BLaER1 treated with 17β-estradiol and CSF1 and Interleukin-3, amounts not matched to agents 10 nM and 100 nM (cell line): ENCODE measurements around the gene STAP2.
A peak's percentile ranks its signal among the peaks of the same experiment; 100 is the strongest.

Experiments used
- H3K27ac ChIP-seq, 11 experiments: shearing (Covaris generic); formaldehyde crosslinking; 2 replicates each; pipeline ENCODE4 v1.8.1; 2022
- H3K27me3 ChIP-seq, 11 experiments: shearing (Covaris generic); formaldehyde crosslinking; 2 replicates each; pipeline ENCODE4 v1.8.1; 2022
- H3K36me3 ChIP-seq, 11 experiments: shearing (Covaris generic); formaldehyde crosslinking; 2 replicates each; pipeline ENCODE4 v1.8.1; 2022
- H3K4me1 ChIP-seq, 10 experiments: shearing (Covaris generic); formaldehyde crosslinking; 2 replicates each; pipeline ENCODE4 v1.8.1; 2022
- H3K4me2 ChIP-seq, 11 experiments: shearing (Covaris generic); formaldehyde crosslinking; 2 replicates each; pipeline ENCODE4 v1.8.1; 2022
- H3K4me3 ChIP-seq, 10 experiments: shearing (Covaris generic); formaldehyde crosslinking; 2 replicates each; pipeline ENCODE4 v1.8.1; 2022
- H3K9ac ChIP-seq, 11 experiments: shearing (Covaris generic); formaldehyde crosslinking; 2 replicates each; pipeline ENCODE4 v1.8.1; 2022
- H3K9me3 ChIP-seq, 11 experiments: shearing (Covaris generic); formaldehyde crosslinking; replicated peaks in 1 of 11; 2 replicates each; pipeline ENCODE4 v1.8.1; 2022
- H4K20me1 ChIP-seq, 11 experiments: shearing (Covaris generic); formaldehyde crosslinking; 2 replicates each; pipeline ENCODE4 v1.8.1; 2022
- Cebpa-rat ChIP-seq, 11 experiments: shearing (Covaris generic); IDR thresholded peaks; 2 replicates each; pipeline ENCODE4 v1.8.1; 2022

The STAP2 gene, protein sequence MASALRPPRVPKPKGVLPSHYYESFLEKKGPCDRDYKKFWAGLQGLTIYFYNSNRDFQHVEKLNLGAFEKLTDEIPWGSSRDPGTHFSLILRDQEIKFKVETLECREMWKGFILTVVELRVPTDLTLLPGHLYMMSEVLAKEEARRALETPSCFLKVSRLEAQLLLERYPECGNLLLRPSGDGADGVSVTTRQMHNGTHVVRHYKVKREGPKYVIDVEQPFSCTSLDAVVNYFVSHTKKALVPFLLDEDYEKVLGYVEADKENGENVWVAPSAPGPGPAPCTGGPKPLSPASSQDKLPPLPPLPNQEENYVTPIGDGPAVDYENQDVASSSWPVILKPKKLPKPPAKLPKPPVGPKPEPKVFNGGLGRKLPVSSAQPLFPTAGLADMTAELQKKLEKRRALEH

DNA sequence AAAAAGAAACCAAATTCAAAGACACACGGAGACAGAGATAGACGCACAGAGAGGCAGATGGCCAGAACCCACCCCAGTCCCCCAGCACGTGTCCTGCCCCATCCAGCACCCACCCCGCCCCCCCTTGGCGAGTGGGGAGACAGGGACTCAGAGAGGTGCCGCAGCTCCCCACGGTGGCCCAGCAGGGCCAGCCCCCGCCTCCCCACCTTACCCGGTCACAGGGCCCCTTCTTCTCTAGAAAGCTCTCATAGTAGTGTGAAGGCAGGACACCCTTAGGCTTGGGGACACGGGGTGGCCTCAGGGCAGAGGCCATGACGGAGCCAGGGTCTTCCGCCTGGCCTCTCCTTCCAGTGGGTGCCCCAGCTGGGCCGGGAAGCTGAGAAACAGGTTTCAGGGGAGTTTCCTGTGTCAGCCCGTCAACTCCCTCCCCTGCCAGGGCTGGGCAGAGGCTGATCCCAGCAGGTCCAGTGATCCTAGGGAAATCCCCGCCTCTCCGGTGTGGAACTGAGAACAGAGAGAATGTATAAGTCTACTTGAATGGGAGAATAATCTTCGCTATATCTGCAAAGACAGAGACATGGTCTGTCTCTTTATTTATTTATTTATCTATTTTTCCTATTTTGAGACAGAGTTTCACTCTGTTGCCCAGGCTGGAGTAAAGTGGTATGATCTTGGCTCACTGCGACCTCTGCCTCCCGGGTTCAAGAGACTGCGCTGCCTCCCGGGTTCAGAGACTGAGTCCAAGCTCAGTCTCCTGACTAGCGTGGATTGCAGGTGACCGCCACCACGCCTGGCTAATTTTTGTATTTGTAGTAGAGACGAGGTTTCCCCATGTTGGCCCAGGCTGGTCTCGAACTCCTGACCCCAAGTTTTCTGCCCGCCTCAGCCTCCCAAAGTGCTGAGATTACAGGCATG is at the start of gene STAP2:
TSS of gene STAP2 (minus strand) at position 387 of the 915 bp plus-strand sequence. CDS start at position 313, 74 bp downstream.
- Histone ChIP-seq H3K4me3 (peak within 1 kb of the TSS; percentile 37 to 68 (median 56); a peak in 19 of 20 replicates), H3K27me3 (no peaks in the 10 kb centered on the region), H4K20me1 (no peaks in the 10 kb centered on the region), H3K9ac (peak within 1 kb of the TSS; percentile 71 to 85 (median 78)), H3K36me3 (peaks cover 0 to 14% (median 0%) of the 10 kb centered on the region in 11 experiments; a peak in 7 of 22 replicates), H3K4me2 (peak within 1 kb of the TSS; percentile 79 to 98 (median 92)), H3K27ac (peak within 1 kb of the TSS; percentile 62 to 86 (median 76); a peak in 21 of 22 replicates), H3K4me1 (peaks cover 21 to 31% (median 24%) of the 10 kb centered on the region in 10 experiments), H3K9me3 (peaks cover 0 to 6% (median 0%) of the 10 kb centered on the region in 11 experiments; a peak in 4 of 22 replicates)
- TF ChIP-seq Cebpa-rat (IDR thresholded peaks at IDR 0.05) = no peak

DNA sequence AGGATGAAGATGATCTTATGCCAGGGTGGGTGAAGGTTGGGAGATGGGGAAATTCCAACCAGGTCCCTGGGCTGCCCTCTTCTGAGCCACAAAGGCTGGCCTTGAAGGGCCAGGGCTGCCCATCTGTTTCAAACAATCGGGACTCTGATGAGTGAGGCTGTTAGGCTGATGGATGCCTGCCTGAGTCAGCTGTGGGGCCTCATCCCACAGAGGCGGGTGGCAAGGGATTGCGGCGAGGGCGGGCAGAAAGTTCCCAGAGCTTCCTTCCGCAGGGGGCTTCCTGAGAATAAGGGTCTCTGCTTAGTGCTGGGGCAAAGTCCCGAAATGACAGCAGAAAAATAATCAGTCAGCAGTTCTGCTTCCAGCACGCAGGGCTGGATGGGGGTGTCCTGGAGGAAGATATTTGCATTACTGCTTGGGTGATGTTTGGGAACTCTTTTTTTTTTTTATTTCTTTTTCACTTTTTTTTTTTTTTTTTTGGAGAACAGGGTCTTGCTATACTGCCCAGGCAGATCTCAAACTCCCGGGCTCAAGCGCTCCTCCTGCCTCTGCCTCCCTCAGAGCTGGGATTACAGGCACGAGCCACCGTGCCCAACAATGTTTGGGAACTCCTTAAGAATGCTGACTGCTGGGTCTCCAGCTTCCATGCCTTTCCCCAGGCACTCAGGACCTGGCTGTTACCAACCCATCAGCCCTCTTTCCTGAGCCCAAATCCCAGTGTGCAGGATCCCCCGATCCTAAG is 47.6 kb upstream of the STAP2 start:
- Histone ChIP-seq H3K4me2 (peak overlapping the region; percentile 52 to 98 (median 67)), H4K20me1 (peaks cover 93 to 100% (median 99%) of the 10 kb centered on the region in 11 experiments), H3K9ac (peak overlapping the region; percentile 27 to 66 (median 45); a peak in 16 of 22 replicates), H3K27me3 (no peaks in the 10 kb centered on the region), H3K27ac (peak overlapping the region in 6 of 11 experiments; percentile 9 to 74 (median 42); a peak in 6 of 22 replicates), H3K36me3 (peaks cover 32 to 77% (median 57%) of the 10 kb centered on the region in 11 experiments), H3K4me1 (peaks cover 61 to 100% (median 69%) of the 10 kb centered on the region in 10 experiments), H3K4me3 (peak overlapping the region in 2 of 10 experiments; percentile 10 to 11; a peak in 1 of 20 replicates), H3K9me3 (no peaks in the 10 kb centered on the region)
- TF ChIP-seq Cebpa-rat (IDR thresholded peaks at IDR 0.05) = no peak

DNA sequence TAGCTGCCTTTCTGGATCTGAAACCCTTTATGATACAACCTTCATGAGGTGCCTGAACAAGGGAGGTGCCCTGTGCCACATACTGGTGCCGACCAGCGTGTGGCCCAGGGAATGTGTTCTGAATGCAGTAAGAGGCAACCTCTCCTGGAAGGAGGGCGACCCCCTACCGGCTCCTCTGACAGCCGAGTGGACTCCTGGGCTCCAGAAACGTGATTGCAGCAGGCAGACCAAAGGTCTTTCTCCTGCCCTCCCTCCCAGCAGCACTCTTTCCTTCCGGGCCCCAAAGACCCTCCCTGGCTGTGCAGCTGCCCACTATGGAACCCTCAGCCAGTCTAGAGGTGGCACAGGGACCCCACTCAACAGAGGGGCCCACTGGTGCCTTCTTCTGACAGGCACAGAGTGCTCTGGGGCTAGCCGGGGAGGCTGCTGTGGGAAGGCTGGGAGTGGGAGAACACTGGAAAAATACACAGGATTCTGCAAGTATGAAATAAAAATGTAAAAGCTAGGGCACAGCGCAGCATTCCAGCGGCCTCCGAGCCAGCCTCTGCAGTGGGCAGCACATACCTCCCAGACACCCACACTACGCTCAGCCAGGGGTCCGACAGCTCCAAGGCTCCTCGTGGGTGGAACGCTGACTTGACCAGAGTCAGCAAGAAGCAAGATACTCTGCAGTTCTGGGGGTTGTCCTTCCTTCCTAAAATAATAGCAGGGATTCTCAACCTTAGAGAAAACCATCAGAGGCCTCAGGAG is 46.8 kb upstream of the STAP2 start:
- H3K9ac ChIP-seq = peak overlapping the region; percentile 27 to 66 (median 45); a peak in 16 of 22 replicates
- H3K27ac ChIP-seq = peak overlapping the region in 5 of 11 experiments; percentile 10 to 74 (median 51); a peak in 7 of 22 replicates
- peak overlapping the region in 3 of 10 experiments; percentile 10 to 20 (median 11); a peak in 1 of 20 replicates for H3K4me3 ChIP-seq
- TF ChIP-seq Cebpa-rat (IDR thresholded peaks at IDR 0.05) = no peak
- H3K4me2 ChIP-seq = peak overlapping the region; percentile 52 to 98 (median 67)
- H3K36me3 ChIP-seq = peaks cover 32 to 73% (median 57%) of the 10 kb centered on the region in 11 experiments
- no peaks in the 10 kb centered on the region for H3K27me3 ChIP-seq
- H4K20me1 ChIP-seq = peaks cover 93 to 100% (median 99%) of the 10 kb centered on the region in 11 experiments
- peaks cover 61 to 100% (median 69%) of the 10 kb centered on the region in 10 experiments for H3K4me1 ChIP-seq
- H3K9me3 ChIP-seq = no peaks in the 10 kb centered on the region

DNA sequence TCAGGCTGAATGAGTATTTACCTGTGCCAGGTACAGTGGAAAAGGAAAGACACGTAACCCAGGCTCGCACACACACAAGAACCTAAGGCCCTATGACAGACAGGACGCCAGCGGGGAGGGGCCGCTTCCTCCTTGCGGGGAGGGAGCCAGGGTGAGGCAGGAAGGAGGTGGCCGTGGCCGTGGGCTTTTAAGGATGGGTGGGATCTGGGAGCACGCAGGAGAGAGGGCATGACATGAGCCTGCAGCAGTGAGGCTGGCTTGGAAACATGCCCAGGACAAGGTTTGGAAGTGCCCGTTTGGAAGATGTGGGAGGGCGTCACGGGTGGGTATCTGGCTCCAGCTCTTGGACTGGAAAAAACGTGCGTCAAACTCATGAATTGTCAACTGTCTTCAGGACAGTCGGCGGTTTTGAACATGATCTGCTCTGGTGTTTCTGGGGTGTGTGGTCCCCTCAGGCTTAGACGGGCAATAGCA is 41.7 kb upstream of the STAP2 start:
- H4K20me1 ChIP-seq = peaks cover 95 to 100% (median 100%) of the 10 kb centered on the region in 11 experiments
- H3K9ac ChIP-seq = peak overlapping the region; percentile 3 to 65 (median 46); a peak in 17 of 22 replicates
- no peaks in the 10 kb centered on the region for H3K27me3 ChIP-seq
- H3K4me1 ChIP-seq = peaks cover 74 to 100% (median 82%) of the 10 kb centered on the region in 10 experiments
- peak overlapping the region in 8 of 11 experiments; percentile 31 to 66 (median 49); a peak in 14 of 22 replicates for H3K27ac ChIP-seq
- no peak for TF ChIP-seq Cebpa-rat (IDR thresholded peaks at IDR 0.05)
- H3K9me3 ChIP-seq = no peaks in the 10 kb centered on the region
- H3K36me3 ChIP-seq = peaks cover 10 to 50% (median 28%) of the 10 kb centered on the region in 11 experiments; a peak in 20 of 22 replicates
- H3K4me3 ChIP-seq = peak overlapping the region; percentile 6 to 54 (median 32); a peak in 13 of 20 replicates
- H3K4me2 ChIP-seq = peak overlapping the region; percentile 96 to 100 (median 99)

DNA sequence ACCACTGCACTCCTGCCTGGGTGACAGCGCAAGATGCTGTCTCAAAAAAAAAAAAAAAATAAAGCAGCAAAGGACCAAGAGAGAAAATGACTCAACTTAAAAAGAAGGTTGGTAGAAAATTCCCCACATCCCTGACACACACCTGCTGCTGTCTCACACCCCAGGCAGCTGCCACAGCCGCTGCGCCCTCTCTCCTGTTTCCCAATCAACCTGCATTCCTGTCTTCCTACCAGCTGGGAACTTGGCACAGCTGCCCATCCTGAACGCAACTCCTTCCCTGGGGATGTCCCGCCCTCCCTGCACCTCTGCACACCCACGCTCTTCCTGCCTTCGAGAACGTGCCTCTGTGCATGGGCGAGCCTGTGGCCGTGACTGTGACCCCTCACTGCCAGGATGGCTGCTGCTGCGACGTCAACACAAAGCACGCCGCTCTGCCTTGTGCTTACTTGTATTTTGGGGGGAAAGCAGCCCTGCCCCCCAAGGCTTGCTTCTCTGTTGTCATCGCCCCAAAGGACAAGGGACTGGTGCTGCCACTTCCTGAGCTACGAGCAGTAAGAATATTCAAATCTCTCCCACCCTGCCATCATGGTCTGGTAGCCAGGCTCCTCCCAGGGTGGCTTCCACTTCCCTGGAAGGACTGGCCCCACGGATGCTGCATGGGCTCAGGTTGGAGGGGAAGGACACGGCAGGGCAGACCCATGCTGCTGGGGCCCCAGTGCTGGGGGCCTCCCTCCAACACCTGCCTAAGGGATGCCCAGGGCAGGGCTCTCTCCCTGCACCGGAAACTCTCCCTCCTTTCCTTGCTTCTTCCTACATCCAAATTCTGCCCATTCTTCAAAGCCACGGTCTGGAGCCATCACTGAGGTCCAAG is 41.0 kb upstream of the STAP2 start:
- Histone ChIP-seq H3K4me3 (peak overlapping the region; percentile 6 to 54 (median 32); a peak in 15 of 20 replicates), H3K4me2 (peak overlapping the region; percentile 96 to 100 (median 99)), H3K9me3 (no peaks in the 10 kb centered on the region), H3K4me1 (peaks cover 77 to 100% (median 85%) of the 10 kb centered on the region in 10 experiments), H3K9ac (peak overlapping the region; percentile 3 to 64 (median 46); a peak in 19 of 22 replicates), H3K27ac (peak overlapping the region in 8 of 11 experiments; percentile 4 to 66 (median 49); a peak in 13 of 22 replicates), H3K27me3 (no peaks in the 10 kb centered on the region), H3K36me3 (peaks cover 10 to 44% (median 21%) of the 10 kb centered on the region in 11 experiments; a peak in 19 of 22 replicates), H4K20me1 (peaks cover 96 to 100% (median 100%) of the 10 kb centered on the region in 11 experiments)
- no peak; a peak in 1 of 22 replicates for TF ChIP-seq Cebpa-rat (IDR thresholded peaks at IDR 0.05)

DNA sequence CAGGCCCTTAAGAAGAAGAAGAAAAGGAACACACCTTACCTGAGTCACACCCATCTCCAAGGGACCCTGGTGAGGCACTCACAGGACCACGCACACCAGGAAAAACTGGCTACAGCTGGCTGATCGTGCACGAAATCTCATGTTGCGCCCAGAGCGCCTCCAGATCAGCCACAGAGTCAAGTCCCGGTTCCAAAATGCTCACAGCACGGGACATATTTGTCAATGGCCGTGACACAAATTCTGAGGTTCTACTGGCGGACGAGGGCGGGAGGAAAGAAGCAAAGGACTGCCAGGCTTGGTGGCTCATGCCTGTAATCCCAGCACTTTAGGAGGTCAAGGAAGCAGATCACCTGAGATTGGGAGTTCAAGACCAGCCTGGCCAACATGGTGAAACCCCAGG is 40.3 kb upstream of the STAP2 start:
- Histone ChIP-seq H3K36me3 (peaks cover 6 to 36% (median 14%) of the 10 kb centered on the region in 11 experiments; a peak in 19 of 22 replicates), H3K4me1 (peaks cover 84 to 100% (median 93%) of the 10 kb centered on the region in 10 experiments), H3K9ac (peak overlapping the region in 6 of 11 experiments; percentile 3 to 64 (median 44); a peak in 7 of 22 replicates), H3K9me3 (no peaks in the 10 kb centered on the region), H4K20me1 (peaks cover 96 to 100% (median 100%) of the 10 kb centered on the region in 11 experiments), H3K4me3 (no peak overlapping the region), H3K27me3 (no peaks in the 10 kb centered on the region), H3K27ac (peak overlapping the region in 4 of 11 experiments; percentile 48 to 66 (median 64); a peak in 7 of 22 replicates), H3K4me2 (peak overlapping the region; percentile 96 to 100 (median 99))
- TF ChIP-seq Cebpa-rat (IDR thresholded peaks at IDR 0.05) = no peak
